Mesendoderm (in vitro differentiated cells): ENCODE results near the gene USH2A.

Source experiments
- DNase-seq: peaks from one replicate; pipeline ENCODE4 v3.0.0; 2013
- H2AK5ac ChIP-seq: 2 replicates; pipeline ENCODE4 v1.6.1; 2013; ENCODE audit warnings: low read length, inconsistent platforms
- H2BK120ac ChIP-seq: 2 replicates; pipeline ENCODE4 v1.6.1; 2013; ENCODE audit warnings: low read depth, mild to moderate bottlenecking, low read length, moderate library complexity, mixed read lengths
- H2BK15ac ChIP-seq: replicated peaks from 2 replicates; pipeline ENCODE4 v1.6.1; 2013; ENCODE audit warnings: low read depth, mild to moderate bottlenecking, moderate library complexity
- H2BK5ac ChIP-seq: 2 replicates; pipeline ENCODE4 v1.6.1; 2013; ENCODE audit warnings: low read length, inconsistent platforms
- H3K18ac ChIP-seq: 2 replicates; pipeline ENCODE4 v1.6.1; 2013; ENCODE audit warnings: mild to moderate bottlenecking, low read length, mixed read lengths
- H3K23ac ChIP-seq: one replicate; pipeline ENCODE4 v1.6.1; 2013; ENCODE audit warnings: low read length
- H3K27ac ChIP-seq: 2 replicates; pipeline ENCODE4 v1.5.1; 2013; ENCODE audit warnings: low read depth, mild to moderate bottlenecking, inconsistent platforms, low read length, moderate library complexity
- H3K27me3 ChIP-seq: 2 replicates; pipeline ENCODE4 v1.6.1; 2013; ENCODE audit warnings: low read length, control low read depth, mild to moderate bottlenecking, inconsistent platforms; ENCODE audit not compliant: insufficient read depth, poor library complexity
- H3K36me3 ChIP-seq: 2 replicates; pipeline ENCODE4 v1.6.1; 2013; ENCODE audit warnings: low read length, inconsistent platforms; ENCODE audit not compliant: control insufficient read depth, insufficient read depth
- H3K4ac ChIP-seq: one replicate; pipeline ENCODE4 v1.6.1; 2013; ENCODE audit warnings: low read depth, mild to moderate bottlenecking, low read length, moderate library complexity
- H3K4me1 ChIP-seq: 2 replicates; pipeline ENCODE4 v1.6.1; 2013; ENCODE audit warnings: low read depth, low read length, inconsistent platforms; ENCODE audit not compliant: control insufficient read depth
- H3K4me2 ChIP-seq: 2 replicates; pipeline ENCODE4 v1.6.1; 2013; ENCODE audit warnings: low read length
- H3K4me3 ChIP-seq: 2 replicates; pipeline ENCODE4 v1.5.1; 2013; ENCODE audit warnings: mild to moderate bottlenecking, low read length
- H3K56ac ChIP-seq: one replicate; pipeline ENCODE4 v1.6.1; 2013; ENCODE audit warnings: low read length
- H3K79me1 ChIP-seq: 2 replicates; pipeline ENCODE4 v1.6.1; 2013; ENCODE audit warnings: low read length, inconsistent platforms
- H3K79me2 ChIP-seq: 2 replicates; pipeline ENCODE4 v1.6.1; 2013; ENCODE audit warnings: mild to moderate bottlenecking, low read length; ENCODE audit not compliant: control insufficient read depth, insufficient read depth
- H3K9ac ChIP-seq: 2 replicates; pipeline ENCODE4 v1.6.1; 2013; ENCODE audit warnings: low read length, inconsistent platforms
- H4K5ac ChIP-seq: one replicate; pipeline ENCODE4 v1.6.1; 2013; ENCODE audit warnings: low read length
- H4K8ac ChIP-seq: one replicate; pipeline ENCODE4 v1.6.1; 2013; ENCODE audit warnings: low read depth, mild to moderate bottlenecking, control low read depth, low read length, moderate library complexity
- WGBS: extraction: QIAGEN DNeasy Blood & Tissue Kit; methylation state at CpG from one replicate; pipeline ENCODE4 v1.1.7; 2013; ENCODE audit warnings: low lambda C conversion rate, missing lambda C conversion rate; ENCODE audit not compliant: insufficient coverage; ENCODE audit errors: extremely low coverage; 5-methylcytosine and 5-hydroxymethylcytosine counted together

The USH2A gene

DNA sequence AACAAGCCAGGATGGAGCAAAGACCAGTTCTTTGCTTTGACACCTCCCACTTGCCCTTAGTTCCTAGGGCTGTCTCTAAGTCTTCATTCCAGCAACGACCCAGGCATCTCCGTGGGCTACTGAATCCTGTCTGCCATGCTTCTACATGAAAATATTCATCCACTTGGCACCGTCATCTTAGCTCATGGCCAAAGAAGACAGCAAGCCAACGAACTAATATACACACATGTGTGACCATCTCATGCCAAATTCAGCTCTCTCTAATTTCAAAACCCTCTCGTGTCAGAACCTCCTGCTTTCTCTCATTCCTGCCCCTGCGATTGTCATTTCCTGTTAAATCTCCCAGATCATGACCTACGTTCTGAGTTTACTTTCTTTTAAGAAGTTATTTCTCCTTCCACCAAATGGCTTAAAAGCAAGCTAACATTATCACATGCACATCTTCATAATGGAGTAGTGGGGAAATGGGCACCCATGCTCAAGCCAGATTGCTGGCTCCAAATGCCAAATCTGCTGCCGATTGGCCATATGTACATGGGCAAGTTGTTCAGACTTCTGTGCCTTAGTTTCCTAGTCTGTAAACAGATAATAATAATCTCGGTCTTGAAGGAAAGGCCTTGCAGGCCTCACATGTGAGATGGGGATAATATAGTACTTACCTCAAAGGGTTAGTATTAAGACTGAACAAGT is 373.4 kb downstream of the USH2A start:
- H2BK120ac ChIP-seq: no peak overlapping the region
- peaks cover 2% of the 10 kb centered on the region for H3K4me1 ChIP-seq
- H3K23ac ChIP-seq: no peak overlapping the region
- no peak overlapping the region for H2AK5ac ChIP-seq
- no peaks in the 10 kb centered on the region for H3K79me2 ChIP-seq
- H3K4me3 ChIP-seq: no peak overlapping the region
- H3K4ac ChIP-seq: no peak overlapping the region
- no peak overlapping the region for H3K27ac ChIP-seq
- no peak overlapping the region for H3K56ac ChIP-seq
- H2BK5ac ChIP-seq: no peak overlapping the region
- H3K79me1 ChIP-seq: no peaks in the 10 kb centered on the region
- H4K5ac ChIP-seq: no peak overlapping the region
- no peak overlapping the region for H3K18ac ChIP-seq
- no peaks in the 10 kb centered on the region for H3K36me3 ChIP-seq
- no peak overlapping the region for H3K9ac ChIP-seq
- no peak overlapping the region for H3K4me2 ChIP-seq
- H4K8ac ChIP-seq: no peak overlapping the region
- WGBS: no CpG with 5 or more reads among the region's 9 CpGs
- H2BK15ac ChIP-seq: no peak overlapping the region
- no peaks in the 10 kb centered on the region for H3K27me3 ChIP-seq
- no peak for DNase-seq

DNA sequence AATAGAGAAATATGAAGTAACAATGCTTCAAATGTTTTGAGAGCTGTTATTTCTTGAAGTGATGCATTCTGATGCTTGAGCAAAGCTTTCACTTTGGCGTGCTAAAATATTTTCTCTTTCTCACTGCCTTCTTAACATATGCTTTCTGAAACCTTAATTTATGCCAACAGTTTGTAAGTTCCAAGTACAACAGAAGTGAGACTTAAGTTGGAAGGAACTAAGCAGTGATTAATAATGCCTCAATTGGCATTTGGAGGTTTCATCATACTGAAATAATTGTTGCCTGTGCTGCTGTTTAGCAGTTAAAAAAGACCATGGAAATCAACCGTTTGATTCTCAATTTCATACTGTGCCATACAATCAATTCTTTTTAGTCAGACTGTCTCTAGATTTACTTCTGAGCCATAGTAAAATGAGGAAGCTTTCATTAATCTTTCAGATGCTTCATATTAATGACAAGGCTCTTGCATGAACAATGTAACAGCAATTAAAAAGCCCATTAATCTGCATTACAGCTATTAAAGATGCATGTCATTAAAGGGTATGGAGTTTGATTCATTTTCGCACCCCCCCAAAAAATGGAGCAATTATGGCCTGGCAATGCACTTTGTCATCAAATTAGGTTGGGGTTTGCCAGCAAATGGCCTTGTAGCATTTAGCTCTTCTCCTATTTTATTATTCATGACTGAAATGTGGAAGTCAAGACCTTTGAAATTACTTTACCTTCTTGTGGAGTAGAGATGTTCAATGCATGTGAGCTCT is 375.3 kb downstream of the USH2A start:
- no peaks in the 10 kb centered on the region for H3K79me2 ChIP-seq
- no peak overlapping the region for H3K4me2 ChIP-seq
- H3K36me3 ChIP-seq: no peaks in the 10 kb centered on the region
- H2BK15ac ChIP-seq: no peak overlapping the region
- no peak overlapping the region for H3K23ac ChIP-seq
- H3K9ac ChIP-seq: no peak overlapping the region
- H3K4me3 ChIP-seq: no peak overlapping the region
- no peak overlapping the region for H2AK5ac ChIP-seq
- no peak overlapping the region for H4K5ac ChIP-seq
- H3K56ac ChIP-seq: no peak overlapping the region
- no peak overlapping the region for H2BK5ac ChIP-seq
- WGBS: no CpG with 5 or more reads among the region's 3 CpGs
- no peaks in the 10 kb centered on the region for H3K4me1 ChIP-seq
- H2BK120ac ChIP-seq: no peak overlapping the region
- no peaks in the 10 kb centered on the region for H3K27me3 ChIP-seq
- DNase-seq: no peak
- H3K79me1 ChIP-seq: no peaks in the 10 kb centered on the region
- no peak overlapping the region for H3K18ac ChIP-seq
- no peak overlapping the region for H3K4ac ChIP-seq
- H3K27ac ChIP-seq: no peak overlapping the region
- H4K8ac ChIP-seq: no peak overlapping the region

DNA sequence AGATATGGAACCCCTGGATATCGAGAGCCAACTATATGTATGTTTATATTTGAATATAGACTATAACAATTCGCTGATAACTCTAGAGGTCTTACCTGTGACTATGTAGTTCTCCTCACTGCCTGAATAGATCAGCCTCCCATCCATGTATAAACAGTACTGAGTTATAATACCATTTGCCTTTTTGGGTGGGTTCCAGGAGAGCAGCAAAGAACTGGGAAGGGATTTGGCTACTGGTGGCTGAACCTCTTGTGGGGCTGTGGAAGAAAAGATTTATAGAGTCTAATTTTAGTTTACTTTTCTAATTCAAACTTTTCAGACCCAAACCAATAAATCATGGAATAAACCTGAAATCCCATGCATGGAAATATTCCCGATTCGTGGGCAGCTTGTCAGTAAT is 376.9 kb downstream of the USH2A start:
- Histone ChIP-seq H3K4me2 (no peak overlapping the region), H3K79me2 (no peaks in the 10 kb centered on the region), H3K4ac (no peak overlapping the region), H3K4me1 (no peaks in the 10 kb centered on the region), H3K27ac (no peak overlapping the region), H3K27me3 (no peaks in the 10 kb centered on the region), H2BK5ac (no peak overlapping the region), H3K4me3 (no peak overlapping the region), H3K79me1 (no peaks in the 10 kb centered on the region), H2AK5ac (no peak overlapping the region), H3K23ac (no peak overlapping the region), H3K56ac (no peak overlapping the region), H3K9ac (no peak overlapping the region), H2BK120ac (no peak overlapping the region), H3K36me3 (no peaks in the 10 kb centered on the region), H4K5ac (no peak overlapping the region), H3K18ac (no peak overlapping the region), H2BK15ac (no peak overlapping the region), H4K8ac (no peak overlapping the region)
- WGBS: no CpG with 5 or more reads among the region's 4 CpGs
- no peak for DNase-seq

DNA sequence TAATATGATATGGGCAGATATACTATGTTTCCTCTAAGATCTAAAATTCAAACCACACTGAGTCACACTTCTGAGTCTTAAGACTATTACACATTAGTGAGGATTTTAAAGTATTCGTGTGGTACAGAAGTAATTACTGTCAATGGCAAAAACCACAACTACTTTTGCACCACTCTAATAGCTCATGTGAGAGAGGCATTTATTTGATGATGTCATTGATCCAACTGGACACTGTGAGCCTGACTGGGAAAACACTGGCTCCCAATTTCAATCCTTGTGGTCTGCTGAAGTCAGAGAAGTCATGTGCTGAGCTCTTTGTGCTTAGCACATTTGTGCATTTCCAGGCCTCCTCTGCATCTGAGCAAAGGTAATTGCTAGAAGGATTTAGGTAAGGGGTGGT is 377.8 kb downstream of the USH2A start:
- no peaks in the 10 kb centered on the region for H3K4me1 ChIP-seq
- no peak overlapping the region for H3K4me2 ChIP-seq
- DNase-seq: no peak
- no peaks in the 10 kb centered on the region for H3K79me2 ChIP-seq
- H4K8ac ChIP-seq: no peak overlapping the region
- H3K4me3 ChIP-seq: no peak overlapping the region
- H3K4ac ChIP-seq: no peak overlapping the region
- H2AK5ac ChIP-seq: no peak overlapping the region
- no peaks in the 10 kb centered on the region for H3K79me1 ChIP-seq
- no peak overlapping the region for H3K9ac ChIP-seq
- H4K5ac ChIP-seq: no peak overlapping the region
- no peak overlapping the region for H3K23ac ChIP-seq
- no peak overlapping the region for H3K56ac ChIP-seq
- H3K18ac ChIP-seq: no peak overlapping the region
- H3K27me3 ChIP-seq: no peaks in the 10 kb centered on the region
- H3K36me3 ChIP-seq: no peaks in the 10 kb centered on the region
- no peak overlapping the region for H2BK15ac ChIP-seq
- H2BK5ac ChIP-seq: no peak overlapping the region
- WGBS: no CpG with 5 or more reads among the region's 1 CpG
- H2BK120ac ChIP-seq: no peak overlapping the region
- no peak overlapping the region for H3K27ac ChIP-seq

DNA sequence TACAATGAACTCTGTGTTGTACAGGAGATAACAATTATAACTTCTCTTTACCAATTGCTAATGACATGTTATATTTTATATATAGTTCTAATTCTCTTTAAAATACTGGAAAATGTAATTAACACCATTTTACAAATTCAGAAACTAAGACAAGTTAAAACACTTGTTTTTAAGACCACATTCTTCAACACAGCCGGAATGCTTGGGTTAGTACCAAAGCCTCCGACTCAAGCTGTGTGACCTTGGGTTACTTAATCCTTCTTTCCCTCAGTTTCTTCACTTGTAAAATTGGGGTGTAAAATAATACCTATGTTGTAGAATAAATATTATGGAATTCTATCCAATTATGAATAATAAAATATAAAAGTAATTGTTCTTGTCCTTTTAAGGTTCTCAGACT is 378.7 kb downstream of the USH2A start:
- no peak overlapping the region for H3K18ac ChIP-seq
- no peak overlapping the region for H2BK5ac ChIP-seq
- DNase-seq: no peak
- H3K79me1 ChIP-seq: no peaks in the 10 kb centered on the region
- H4K5ac ChIP-seq: no peak overlapping the region
- H3K4me2 ChIP-seq: no peak overlapping the region
- no peak overlapping the region for H3K23ac ChIP-seq
- no peaks in the 10 kb centered on the region for H3K4me1 ChIP-seq
- no peaks in the 10 kb centered on the region for H3K79me2 ChIP-seq
- no peak overlapping the region for H2BK15ac ChIP-seq
- H3K4ac ChIP-seq: no peak overlapping the region
- H3K56ac ChIP-seq: no peak overlapping the region
- no peak overlapping the region for H2BK120ac ChIP-seq
- H3K36me3 ChIP-seq: no peaks in the 10 kb centered on the region
- H3K9ac ChIP-seq: no peak overlapping the region
- H4K8ac ChIP-seq: no peak overlapping the region
- no peak overlapping the region for H3K4me3 ChIP-seq
- no peak overlapping the region for H2AK5ac ChIP-seq
- H3K27me3 ChIP-seq: no peaks in the 10 kb centered on the region
- no CpG with 5 or more reads among the region's 2 CpGs for WGBS
- H3K27ac ChIP-seq: no peak overlapping the region
